T-helper 2 cell treated with Interferon-gamma antibody and Interleukin-4, amounts not matched to agents 5 μg/mL and 100 μg/mL, for 36 hours (primary cell): ENCODE measurements around the gene RAB6B.

Experiments used
- DNase-seq: peaks from one replicate; pipeline ENCODE4 v3.0.0; 2021; ENCODE audit warnings: low spot score
- H3K27ac Mint-ChIP-seq: one replicate; pipeline ENCODE4 v1.8.0; 2021; ENCODE audit warnings: mild to moderate bottlenecking, mixed read lengths
- H3K27me3 Mint-ChIP-seq: one replicate; pipeline ENCODE4 v1.8.0; 2021; ENCODE audit warnings: low read depth, mixed read lengths
- H3K36me3 Mint-ChIP-seq: one replicate; pipeline ENCODE4 v1.8.0; 2021; ENCODE audit warnings: low read depth, mixed read lengths
- H3K4me1 Mint-ChIP-seq: one replicate; pipeline ENCODE4 v1.8.0; 2021; ENCODE audit warnings: low read depth, mixed read lengths
- H3K4me3 Mint-ChIP-seq: one replicate; pipeline ENCODE4 v1.8.0; 2022; ENCODE audit warnings: mild to moderate bottlenecking, moderate library complexity, mixed read lengths
- H3K9me3 Mint-ChIP-seq: one replicate; pipeline ENCODE4 v1.8.0; 2021; ENCODE audit warnings: mixed read lengths

The RAB6B gene

DNA sequence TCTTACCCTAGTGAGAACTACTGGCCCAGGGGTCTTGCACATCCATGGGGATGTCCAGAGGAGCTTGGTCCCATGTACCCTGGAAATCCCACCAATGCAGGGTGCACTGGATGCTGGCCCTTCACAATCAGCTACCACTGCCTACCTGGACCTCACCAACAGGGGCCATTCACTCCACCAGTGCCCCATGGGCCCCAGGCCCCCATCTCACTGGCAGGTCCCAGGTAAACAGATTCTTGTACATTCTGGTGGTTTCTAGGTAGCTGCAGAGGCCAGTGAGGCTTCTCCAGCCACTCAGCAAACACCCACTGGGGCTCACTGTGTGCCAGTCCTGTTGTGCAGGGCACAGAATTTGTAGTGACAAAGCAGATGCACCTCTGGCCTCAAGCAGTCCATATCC lies 24.9 kb downstream of the RAB6B start:
- DNase-seq = no peak
- H3K27me3 Mint-ChIP-seq = peaks cover 3% of the 10 kb centered on the region
- H3K4me1 Mint-ChIP-seq = peaks cover 2% of the 10 kb centered on the region
- no peaks in the 10 kb centered on the region for H3K9me3 Mint-ChIP-seq
- H3K27ac Mint-ChIP-seq = no peak overlapping the region
- H3K36me3 Mint-ChIP-seq = no peaks in the 10 kb centered on the region
- H3K4me3 Mint-ChIP-seq = no peak overlapping the region

DNA sequence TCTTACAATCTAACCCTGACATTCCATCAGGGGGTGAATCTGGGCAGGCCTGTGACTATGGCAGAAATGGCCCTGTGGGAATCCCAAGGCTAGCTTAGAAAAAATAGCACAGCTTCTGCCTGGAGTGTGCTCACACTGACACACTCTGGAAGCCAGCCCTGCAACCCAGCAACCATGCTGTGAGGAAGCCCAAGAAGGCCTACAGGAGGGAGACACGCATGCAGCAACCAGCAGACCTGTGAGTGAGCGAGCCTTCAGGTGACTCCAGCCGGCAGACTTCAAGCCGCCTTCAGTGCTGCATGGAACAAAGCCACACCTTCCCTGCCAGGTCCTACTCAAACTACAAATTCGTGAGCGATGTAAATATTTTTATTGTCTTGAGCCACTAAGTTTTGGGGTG lies 26.1 kb downstream of the RAB6B start:
- Mint-ChIP-seq H3K27me3 (no peaks in the 10 kb centered on the region), H3K4me1 (no peaks in the 10 kb centered on the region), H3K36me3 (no peaks in the 10 kb centered on the region), H3K4me3 (no peak overlapping the region), H3K9me3 (no peaks in the 10 kb centered on the region), H3K27ac (no peak overlapping the region)
- no peak for DNase-seq

DNA sequence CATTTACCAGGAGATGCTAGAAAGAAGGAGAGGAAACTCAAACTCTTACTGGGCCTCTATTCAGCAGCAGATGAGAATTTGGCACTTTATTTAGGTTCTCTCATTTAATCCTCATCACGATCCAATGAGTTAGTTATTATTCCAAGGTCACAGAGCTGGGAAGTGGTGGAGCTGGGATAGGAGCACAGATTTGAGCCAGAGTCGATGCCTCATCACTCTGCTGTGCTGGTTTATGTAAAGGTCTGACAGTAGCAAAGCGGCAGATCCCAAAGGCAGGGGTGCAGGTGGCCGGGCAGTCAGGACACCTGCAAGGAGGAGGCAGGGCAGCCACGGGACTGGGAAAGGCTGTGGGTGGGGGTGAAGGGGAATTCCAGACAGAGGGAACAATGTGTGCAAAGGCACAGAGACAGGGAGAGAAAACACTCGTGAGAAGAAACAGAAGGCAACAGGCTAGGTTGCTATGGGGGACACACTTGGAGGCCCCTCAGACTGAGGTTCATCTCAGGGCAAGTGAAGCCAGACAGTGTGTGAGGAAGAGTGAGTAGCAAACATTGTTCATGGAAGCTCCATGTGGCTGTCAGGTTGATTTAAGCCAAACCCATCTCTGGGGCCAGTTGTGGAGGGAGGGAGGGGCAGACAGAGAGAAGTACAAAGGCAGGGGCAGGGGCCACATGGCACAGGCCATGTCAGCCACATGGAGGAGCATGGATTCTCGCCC lies 26.8 kb downstream of the RAB6B start:
- H3K9me3 Mint-ChIP-seq = no peaks in the 10 kb centered on the region
- H3K4me1 Mint-ChIP-seq = no peaks in the 10 kb centered on the region
- H3K4me3 Mint-ChIP-seq = no peak overlapping the region
- H3K27ac Mint-ChIP-seq = no peak overlapping the region
- no peaks in the 10 kb centered on the region for H3K27me3 Mint-ChIP-seq
- no peaks in the 10 kb centered on the region for H3K36me3 Mint-ChIP-seq
- no peak for DNase-seq

DNA sequence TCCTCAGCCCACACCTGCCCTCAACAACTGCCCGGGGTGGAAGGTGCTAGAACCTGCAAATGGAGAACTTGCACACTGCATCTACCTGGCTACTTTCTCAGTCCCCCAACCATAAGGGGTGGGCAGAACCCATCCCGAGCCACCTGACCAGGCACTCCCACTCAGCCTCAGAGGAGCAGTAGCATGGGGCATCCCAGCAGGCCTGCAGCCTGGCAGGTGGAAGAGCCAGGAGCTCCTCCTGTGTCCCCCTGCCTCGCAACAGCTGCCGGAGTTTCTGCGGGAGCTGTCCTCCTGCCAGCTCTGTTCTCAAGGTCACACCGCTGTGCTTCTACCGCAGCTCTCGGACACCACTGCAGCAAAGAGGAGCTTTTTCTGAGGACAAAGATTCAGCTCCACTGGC lies 27.5 kb downstream of the RAB6B start:
- no peaks in the 10 kb centered on the region for H3K9me3 Mint-ChIP-seq
- no peaks in the 10 kb centered on the region for H3K36me3 Mint-ChIP-seq
- DNase-seq = no peak
- no peaks in the 10 kb centered on the region for H3K27me3 Mint-ChIP-seq
- no peak overlapping the region for H3K4me3 Mint-ChIP-seq
- H3K27ac Mint-ChIP-seq = no peak overlapping the region
- no peaks in the 10 kb centered on the region for H3K4me1 Mint-ChIP-seq

DNA sequence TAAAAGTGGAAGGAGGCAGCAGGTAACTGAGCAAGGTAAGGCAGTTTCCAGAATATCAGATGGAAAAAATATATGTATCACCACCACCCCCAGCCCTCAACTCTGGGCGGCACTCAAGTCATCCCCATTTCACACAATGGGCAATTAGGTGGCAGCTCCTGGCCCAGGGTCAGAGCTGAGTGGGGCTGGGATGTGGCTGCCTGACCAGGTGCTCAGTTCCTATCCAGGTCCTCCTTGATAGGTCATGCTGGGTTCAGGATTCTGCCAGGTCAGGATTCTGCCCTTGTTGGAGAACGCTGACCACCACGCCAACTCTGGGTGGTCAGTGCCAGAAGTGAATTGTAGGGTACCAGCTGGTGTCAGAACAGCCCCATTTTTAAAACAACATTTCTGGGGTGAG lies 29.5 kb downstream of the RAB6B start:
- no peaks in the 10 kb centered on the region for H3K9me3 Mint-ChIP-seq
- DNase-seq = no peak
- H3K4me1 Mint-ChIP-seq = no peaks in the 10 kb centered on the region
- no peak overlapping the region for H3K27ac Mint-ChIP-seq
- no peak overlapping the region for H3K4me3 Mint-ChIP-seq
- no peaks in the 10 kb centered on the region for H3K36me3 Mint-ChIP-seq
- no peaks in the 10 kb centered on the region for H3K27me3 Mint-ChIP-seq

DNA sequence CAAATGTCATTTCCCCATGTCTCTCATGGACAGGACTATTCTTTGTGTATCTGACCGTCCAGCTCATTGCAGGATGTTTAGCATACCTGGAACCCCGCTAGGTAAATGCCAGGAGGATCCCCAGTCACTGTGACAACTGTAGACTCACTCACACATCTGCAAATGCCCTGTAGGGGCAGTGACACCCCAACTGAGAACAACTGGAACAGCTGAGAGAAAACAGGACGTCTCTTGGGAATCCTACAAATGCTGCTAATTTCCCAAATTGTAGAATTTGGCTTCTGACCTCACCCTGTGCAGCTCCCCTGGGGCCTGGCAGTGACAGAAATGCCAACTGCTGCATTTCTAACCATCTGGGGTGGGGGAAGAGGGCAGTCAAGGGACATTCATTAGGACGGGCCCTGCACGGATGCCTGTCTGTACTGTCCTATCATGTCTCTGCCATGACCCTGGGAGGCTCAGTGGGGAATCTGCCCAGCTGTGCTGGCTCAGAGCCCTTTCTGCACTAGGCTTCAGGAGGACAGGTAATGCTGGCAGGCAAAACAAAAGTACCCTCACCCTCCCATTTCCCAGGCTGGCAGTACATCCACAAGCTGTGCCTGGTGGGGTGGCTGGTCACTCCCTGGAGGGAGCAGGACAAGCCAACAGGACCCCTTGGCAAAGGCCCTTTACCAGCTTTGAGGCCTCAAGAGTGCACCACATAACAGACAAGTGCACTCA lies 30.4 kb downstream of the RAB6B start:
- no peaks in the 10 kb centered on the region for H3K27me3 Mint-ChIP-seq
- H3K27ac Mint-ChIP-seq = no peak overlapping the region

DNA sequence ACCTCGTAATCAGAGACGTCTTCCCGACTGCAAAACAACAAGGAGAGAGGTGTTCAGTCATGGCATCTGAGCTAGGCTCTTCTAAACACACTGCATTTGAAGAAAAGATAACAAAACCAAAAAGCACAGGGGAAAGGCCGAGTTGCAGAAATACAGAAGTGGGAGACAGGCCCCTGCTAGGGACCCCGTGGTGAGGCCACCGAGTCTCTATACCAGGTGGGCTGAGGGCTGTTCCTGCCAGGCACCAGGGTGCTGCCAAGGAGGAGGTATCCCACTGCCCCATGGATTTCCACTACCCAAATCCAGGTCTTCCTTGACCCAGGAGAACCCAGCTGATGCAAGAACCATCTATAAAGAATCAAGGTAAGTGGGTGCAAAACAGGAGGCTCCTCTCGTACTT lies 31.1 kb downstream of the RAB6B start:
- DNase-seq = no peak
- H3K36me3 Mint-ChIP-seq = no peaks in the 10 kb centered on the region
- no peaks in the 10 kb centered on the region for H3K4me1 Mint-ChIP-seq
- H3K27ac Mint-ChIP-seq = no peak overlapping the region
- no peaks in the 10 kb centered on the region for H3K27me3 Mint-ChIP-seq
- no peaks in the 10 kb centered on the region for H3K9me3 Mint-ChIP-seq
- no peak overlapping the region for H3K4me3 Mint-ChIP-seq

More for the DNA sequence above, 30.4 kb downstream of the RAB6B start:
- no peak for DNase-seq
- Mint-ChIP-seq H3K4me1 (no peaks in the 10 kb centered on the region), H3K4me3 (no peak overlapping the region), H3K9me3 (no peaks in the 10 kb centered on the region), H3K36me3 (no peaks in the 10 kb centered on the region)

DNA sequence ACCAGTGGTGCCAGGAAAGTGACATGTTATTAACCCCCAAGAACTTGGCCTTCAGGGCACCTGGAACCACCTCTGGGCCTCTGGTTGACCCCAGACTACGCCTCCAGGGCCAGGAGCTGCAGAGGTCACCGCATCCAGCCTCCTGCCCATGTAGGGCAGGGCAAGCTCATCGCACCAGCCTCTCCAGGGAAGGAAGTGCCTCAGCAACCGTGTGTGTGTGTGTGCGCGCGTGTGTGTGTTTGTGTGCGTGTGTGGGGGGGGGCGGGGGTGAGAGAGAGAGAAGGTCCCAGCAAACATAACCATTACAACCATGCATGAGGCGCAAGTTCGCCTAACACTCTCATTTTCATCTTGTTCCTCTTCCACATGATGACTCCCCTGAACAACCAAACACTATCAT lies 31.8 kb downstream of the RAB6B start:
- no peaks in the 10 kb centered on the region for H3K27me3 Mint-ChIP-seq
- H3K27ac Mint-ChIP-seq = no peak overlapping the region
- no peaks in the 10 kb centered on the region for H3K9me3 Mint-ChIP-seq
- no peaks in the 10 kb centered on the region for H3K36me3 Mint-ChIP-seq
- H3K4me1 Mint-ChIP-seq = no peaks in the 10 kb centered on the region
- no peak overlapping the region for H3K4me3 Mint-ChIP-seq
- no peak for DNase-seq

DNA sequence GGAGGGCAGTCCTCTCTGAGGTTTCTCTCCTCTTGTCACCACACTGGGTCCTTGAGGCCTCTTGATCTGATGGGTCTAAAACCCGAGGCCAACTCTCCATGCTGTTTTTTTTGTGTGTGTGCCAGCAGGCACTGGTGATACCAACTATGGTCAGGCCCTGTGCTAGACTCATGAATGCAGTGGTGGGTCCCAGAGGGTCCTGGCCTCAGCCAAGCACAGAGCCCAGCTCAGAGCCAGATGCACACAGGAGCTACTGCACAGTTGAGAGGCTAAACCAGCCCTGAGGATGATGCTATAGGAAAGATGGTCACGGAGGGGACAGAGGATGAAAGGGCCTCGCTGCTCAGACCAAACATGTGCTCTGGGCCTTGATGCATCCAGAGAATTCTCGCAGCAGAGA lies 33.5 kb downstream of the RAB6B start:
- H3K4me1 Mint-ChIP-seq = peaks cover 4% of the 10 kb centered on the region
- H3K9me3 Mint-ChIP-seq = no peaks in the 10 kb centered on the region
- H3K27ac Mint-ChIP-seq = no peak overlapping the region
- no peaks in the 10 kb centered on the region for H3K27me3 Mint-ChIP-seq
- no peaks in the 10 kb centered on the region for H3K36me3 Mint-ChIP-seq
- H3K4me3 Mint-ChIP-seq = no peak overlapping the region
- DNase-seq = no peak

DNA sequence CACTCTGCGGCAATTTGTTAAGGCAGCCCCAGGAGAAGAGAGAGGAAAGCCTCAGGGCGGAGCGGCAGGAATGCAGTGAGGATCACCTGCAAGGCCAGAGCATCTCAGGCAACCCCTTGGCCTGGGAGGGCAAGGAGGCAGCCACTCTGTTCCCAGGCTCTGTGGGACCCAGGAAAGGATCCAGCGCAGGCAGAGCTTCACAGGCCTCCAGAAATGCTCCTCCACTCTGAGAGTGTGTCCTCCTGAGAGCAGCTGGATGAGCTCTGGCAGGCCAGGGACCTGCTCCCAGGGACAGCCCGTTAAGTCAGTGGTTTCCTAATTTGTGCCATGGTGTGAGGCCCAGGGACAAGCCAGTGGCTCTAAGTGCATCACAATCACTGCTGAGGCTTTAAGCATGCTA lies 35.2 kb downstream of the RAB6B start:
- Mint-ChIP-seq H3K4me1 (peaks cover 4% of the 10 kb centered on the region), H3K4me3 (no peak overlapping the region), H3K36me3 (no peaks in the 10 kb centered on the region), H3K27me3 (no peaks in the 10 kb centered on the region), H3K9me3 (no peaks in the 10 kb centered on the region), H3K27ac (no peak overlapping the region)
- DNase-seq = no peak

DNA sequence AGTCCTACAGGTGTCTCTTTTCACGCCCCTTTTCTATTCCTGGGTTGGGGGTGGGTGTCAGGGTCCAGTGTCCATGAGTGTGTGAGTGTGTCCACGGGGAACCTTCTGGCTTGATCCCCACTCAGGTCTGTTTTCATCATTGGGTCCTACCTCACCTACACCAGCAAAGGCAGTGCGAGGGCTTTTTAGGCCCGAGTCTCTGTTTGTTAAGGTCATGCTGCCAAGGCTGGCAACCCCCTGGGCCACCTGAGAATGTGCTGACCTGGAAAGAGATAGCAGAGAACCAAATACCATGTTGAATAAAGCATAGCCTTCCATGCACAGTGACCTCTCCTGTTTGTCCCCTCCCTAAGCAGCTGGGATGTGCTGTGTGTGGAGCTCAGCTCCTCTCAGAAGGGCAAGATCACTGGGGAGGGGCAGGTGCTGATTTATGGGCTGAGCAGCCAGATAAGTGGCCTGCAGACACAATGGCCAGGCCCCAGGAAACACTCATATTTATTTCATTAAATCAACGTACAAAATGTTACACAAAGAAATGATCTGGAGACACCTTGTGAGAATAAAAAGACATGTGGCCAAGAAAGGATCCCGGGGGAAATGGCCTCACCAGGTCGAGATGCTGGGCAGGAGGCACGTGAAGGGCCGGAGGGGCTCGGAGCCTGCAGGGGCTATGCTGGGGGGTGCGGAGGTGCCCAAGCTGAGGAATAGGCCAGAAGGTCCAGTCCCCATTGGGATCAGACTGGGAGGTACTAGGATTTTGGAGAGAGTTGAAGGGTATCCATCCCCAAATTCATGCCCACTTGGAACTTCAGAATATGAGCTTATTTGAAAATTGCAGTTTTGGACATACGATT lies 36.1 kb downstream of the RAB6B start:
- Mint-ChIP-seq H3K4me3 (no peak overlapping the region), H3K36me3 (no peaks in the 10 kb centered on the region), H3K27ac (no peak overlapping the region)

DNA sequence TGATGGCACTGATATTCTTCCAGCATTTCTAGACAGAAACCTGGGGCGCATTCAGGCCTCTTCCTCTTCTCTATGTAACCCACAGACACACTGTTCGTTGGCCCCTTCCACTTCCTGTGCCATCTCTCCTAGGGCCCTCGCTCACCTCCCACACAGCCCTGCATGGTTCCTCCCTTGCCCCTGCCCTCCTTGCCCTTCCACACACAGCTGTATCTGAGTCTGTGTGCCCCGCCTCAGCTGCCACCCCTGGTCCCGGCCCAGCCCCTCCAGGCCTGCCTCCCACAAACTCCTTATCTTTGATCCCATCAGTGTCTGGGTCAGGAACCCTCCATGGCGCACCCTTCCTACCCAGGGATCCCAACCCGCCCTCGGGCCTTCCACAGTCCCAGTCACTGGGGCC lies 37.9 kb downstream of the RAB6B start:
- no peak overlapping the region for H3K4me3 Mint-ChIP-seq
- peaks cover 7% of the 10 kb centered on the region for H3K4me1 Mint-ChIP-seq
- H3K9me3 Mint-ChIP-seq = no peaks in the 10 kb centered on the region
- no peaks in the 10 kb centered on the region for H3K27me3 Mint-ChIP-seq
- no peak overlapping the region for H3K27ac Mint-ChIP-seq
- no peak for DNase-seq
- H3K36me3 Mint-ChIP-seq = no peaks in the 10 kb centered on the region

More for the DNA sequence above, 36.1 kb downstream of the RAB6B start:
- H3K27me3 Mint-ChIP-seq = no peaks in the 10 kb centered on the region
- H3K4me1 Mint-ChIP-seq = peaks cover 4% of the 10 kb centered on the region
- no peaks in the 10 kb centered on the region for H3K9me3 Mint-ChIP-seq
- no peak for DNase-seq

DNA sequence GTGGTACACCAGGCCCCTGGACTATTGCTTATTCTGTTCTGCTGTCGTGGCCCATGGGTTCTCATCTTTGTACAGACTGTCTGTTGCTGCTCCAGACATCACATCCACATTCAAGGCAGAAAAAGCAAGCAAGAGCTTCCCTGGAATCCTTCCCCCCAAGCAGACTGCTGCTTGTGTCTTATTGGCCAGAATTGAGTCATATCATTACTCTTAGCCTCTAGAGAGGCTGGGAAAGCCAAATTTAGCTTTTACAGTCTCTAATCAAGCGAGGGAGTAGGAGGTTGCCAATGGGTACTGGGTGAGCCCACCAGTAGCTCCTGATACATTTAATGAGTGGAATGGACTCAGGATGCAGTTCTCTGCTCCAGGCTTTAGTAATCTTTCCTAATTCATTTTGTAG lies 39.4 kb downstream of the RAB6B start:
- Mint-ChIP-seq H3K4me3 (no peak overlapping the region), H3K27ac (no peak overlapping the region), H3K36me3 (no peaks in the 10 kb centered on the region), H3K9me3 (no peaks in the 10 kb centered on the region), H3K4me1 (peaks cover 10% of the 10 kb centered on the region), H3K27me3 (no peaks in the 10 kb centered on the region)
- DNase-seq = no peak

DNA sequence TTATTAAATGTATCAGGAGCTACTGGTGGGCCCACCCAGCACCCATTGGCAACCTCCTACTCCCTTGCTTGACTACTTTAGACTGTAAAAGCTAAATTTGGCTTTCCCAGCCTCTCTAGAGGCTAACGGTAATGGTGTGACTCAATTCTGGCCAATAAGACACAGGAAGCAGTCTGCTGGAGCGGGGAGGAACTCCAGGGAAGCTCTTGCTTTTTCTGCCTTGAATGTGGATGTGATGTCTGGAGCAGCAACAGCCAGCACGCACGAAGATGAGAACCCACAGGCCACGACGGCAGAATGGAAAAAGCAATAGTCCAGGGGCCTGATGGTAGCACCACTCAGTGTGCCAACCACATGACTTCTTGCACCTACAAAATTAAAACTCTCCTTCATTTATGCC lies 39.9 kb downstream of the RAB6B start:
- H3K36me3 Mint-ChIP-seq = no peaks in the 10 kb centered on the region
- no peaks in the 10 kb centered on the region for H3K9me3 Mint-ChIP-seq
- H3K27me3 Mint-ChIP-seq = no peaks in the 10 kb centered on the region
- H3K4me1 Mint-ChIP-seq = peaks cover 11% of the 10 kb centered on the region
- H3K27ac Mint-ChIP-seq = no peak overlapping the region
- no peak overlapping the region for H3K4me3 Mint-ChIP-seq
- DNase-seq = no peak
